Upper lobe of left lung (tissue), 6 donors: ENCODE data around the gene LEUTX. TPM values are rescaled to one million over a fixed set of nuclear protein-coding genes. Genes with fewer than 3 reads are reported as not detected.
A peak's percentile ranks its signal among the peaks of the same experiment; 100 is the strongest.

ENCODE experiments used
- ATAC-seq, 2 donors: fragments of 200-7000 bp; cut with Tn5 transposase; one replicate each; pipeline ENCODE4 v1.9.1; 2022; ENCODE audit warnings: mild to moderate bottlenecking in 2 of 2, moderate library complexity in 2 of 2; ENCODE audit not compliant: low FRiP score in 2 of 2
- DNase-seq, 2 donors: peaks; one replicate each; pipeline ENCODE4 v3.0.0-alpha.2; 2019 to 2020
- H3K27ac ChIP-seq, 4 donors: fragments of 200-600 bp; sonication (generic); one replicate each; pipeline ENCODE4 v1.5.1; 2016 to 2019
- H3K27me3 ChIP-seq, 4 donors: fragments of 200-600 bp; sonication (generic); one replicate each; pipeline ENCODE4 v1.5.1; 2017 to 2019
- H3K36me3 ChIP-seq, 4 donors: fragments of 200-600 bp; sonication (generic); one replicate each; pipeline ENCODE4 v1.5.1; 2016 to 2019
- H3K4me1 ChIP-seq, 4 donors: fragments of 200-600 bp; sonication (generic); one replicate each; pipeline ENCODE4 v1.5.1; 2018 to 2019
- H3K4me3 ChIP-seq, 4 donors: fragments of 200-600 bp; sonication (generic); one replicate each; pipeline ENCODE4 v1.5.1; 2017 to 2019; ENCODE audit warnings: mild to moderate bottlenecking in 2 of 4, moderate library complexity in 1 of 4
- H3K9me3 ChIP-seq, 4 donors: fragments of 200-600 bp; sonication (generic); one replicate each; pipeline ENCODE4 v1.5.1; 2018 to 2019
- CTCF ChIP-seq, 6 experiments: fragments of 450-650 bp in 4 of 6; fragments of 200-600 bp in 2 of 6; sonication (generic) in 2 of 6; IDR thresholded peaks; one replicate each; pipeline ENCODE4 v1.5.1; 2016 to 2019; ENCODE audit warnings: antibody characterized with exemption in 6 of 6
- EP300 ChIP-seq, 4 donors: sonication (generic); formaldehyde crosslinking; IDR thresholded peaks; one replicate each; pipeline ENCODE4 v1.5.1; 2017; ENCODE audit warnings: antibody characterized with exemption in 4 of 4, control low read depth in 2 of 4
- POLR2A ChIP-seq, 4 donors: fragments of 450-650 bp; IDR thresholded peaks; one replicate each; pipeline ENCODE4 v1.5.1; 2016 to 2017; ENCODE audit warnings: antibody characterized with exemption in 4 of 4, mild to moderate bottlenecking in 2 of 4
- POLR2AphosphoS5 ChIP-seq, 2 donors: sonication (generic); formaldehyde crosslinking; IDR thresholded peaks; one replicate each; pipeline ENCODE4 v1.5.1; 2017; ENCODE audit warnings: antibody characterized with exemption in 2 of 2
- WGBS, 2 donors: methylation state at CpG; one replicate each; pipeline ENCODE4 v1.1.5; 2017 to 2018; 5-methylcytosine and 5-hydroxymethylcytosine counted together
- total RNA-seq, 6 donors: library from RNA; depleted of rRNA in 4 of 6; stranded (reverse); fragments of >200 nt in 4 of 6; gene quantifications; one replicate each; pipeline versions ENCODE4 v1.1.0 to v1.2.1, GENCODE V29; 2016 to 2021
- donor health status: DM: no; HTN: no; CAD: no; lungs with moderate emphysema.
- donor health status: DM: no; HTN: yes; CAD: no; lungs with severe emphysema.

LEUTX gene
- total RNA-seq, 6 donors from 2014 or later: not detected

- H3K27me3 ChIP-seq: no peaks in the 10 kb centered on the region
- WGBS, 2 donors: 53 to 75% methylated on average over 5 of the region's 5 CpGs
- H3K4me3 ChIP-seq: no peak overlapping the region
- peaks cover 16 to 35% (median 23%) of the 10 kb centered on the region in 4 donors for H3K4me1 ChIP-seq
- no peak for ATAC-seq
- DNase-seq: no peak
- H3K27ac ChIP-seq: no peak overlapping the region
- H3K9me3 ChIP-seq: no peaks in the 10 kb centered on the region
- TF ChIP-seq POLR2A (IDR thresholded peaks at IDR 0.05): no peak
- TF ChIP-seq CTCF (IDR thresholded peaks at IDR 0.05): no peak
- TF ChIP-seq POLR2AphosphoS5 (IDR thresholded peaks at IDR 0.05): no peak
- TF ChIP-seq EP300 (IDR thresholded peaks at IDR 0.05): no peak
- H3K36me3 ChIP-seq: peaks cover 32 to 63% (median 52%) of the 10 kb centered on the region in 4 donors
Measured at GRCh38 chr19:39828654-39829032, 50.0 kb downstream of the LEUTX start.

- ATAC-seq (no peak), DNase-seq (no peak)
- no peak for TF ChIP-seq EP300 (IDR thresholded peaks at IDR 0.05)
- no peak for TF ChIP-seq POLR2A (IDR thresholded peaks at IDR 0.05)
- TF ChIP-seq CTCF (IDR thresholded peaks at IDR 0.05): no peak
- TF ChIP-seq POLR2AphosphoS5 (IDR thresholded peaks at IDR 0.05): no peak
- no peaks in the 10 kb centered on the region for H3K9me3 ChIP-seq
- H3K27ac ChIP-seq: no peak overlapping the region
- H3K27me3 ChIP-seq: no peaks in the 10 kb centered on the region
- peaks cover 32 to 68% (median 52%) of the 10 kb centered on the region in 4 donors for H3K36me3 ChIP-seq
- 93 to 94% methylated on average over 7 to 10 of the region's 10 CpGs for WGBS, 2 donors
- no peak overlapping the region for H3K4me3 ChIP-seq
- H3K4me1 ChIP-seq: peaks cover 17 to 31% (median 24%) of the 10 kb centered on the region in 4 donors
Measured at GRCh38 chr19:39829702-39830275, 51.1 kb downstream of the LEUTX start.

- H3K36me3 ChIP-seq: peaks cover 32 to 72% (median 51%) of the 10 kb centered on the region in 4 donors
- DNase-seq: peak in 1 of 2 donors; percentile 80
- TF ChIP-seq CTCF (IDR thresholded peaks at IDR 0.05) (no peak), POLR2A (IDR thresholded peaks at IDR 0.05) (no peak), POLR2AphosphoS5 (IDR thresholded peaks at IDR 0.05) (no peak)
- no peak overlapping the region for H3K27ac ChIP-seq
- H3K9me3 ChIP-seq: no peaks in the 10 kb centered on the region
- ATAC-seq: no peak
- peaks cover 17 to 25% (median 20%) of the 10 kb centered on the region in 4 donors for H3K4me1 ChIP-seq
- H3K27me3 ChIP-seq: no peaks in the 10 kb centered on the region
- WGBS, 2 donors: 91 to 92% methylated on average over 13 to 18 of the region's 18 CpGs
- no peak overlapping the region for H3K4me3 ChIP-seq
Measured at GRCh38 chr19:39830406-39830805, 51.8 kb downstream of the LEUTX start.

GRCh38 chr19:39830847-39831246 is 52.2 kb downstream of the LEUTX start:
- Histone ChIP-seq H3K27ac (no peak overlapping the region), H3K27me3 (no peaks in the 10 kb centered on the region), H3K9me3 (no peaks in the 10 kb centered on the region), H3K36me3 (peaks cover 33 to 72% (median 50%) of the 10 kb centered on the region in 4 donors), H3K4me1 (peaks cover 17 to 23% (median 20%) of the 10 kb centered on the region in 4 donors), H3K4me3 (no peak overlapping the region)
- DNase-seq (no peak), ATAC-seq (no peak)
- TF ChIP-seq EP300 (IDR thresholded peaks at IDR 0.05) (no peak), CTCF (IDR thresholded peaks at IDR 0.05) (no peak), POLR2AphosphoS5 (IDR thresholded peaks at IDR 0.05) (no peak), POLR2A (IDR thresholded peaks at IDR 0.05) (no peak)

- Histone ChIP-seq H3K36me3 (peaks cover 28 to 72% (median 49%) of the 10 kb centered on the region in 4 donors), H3K9me3 (no peaks in the 10 kb centered on the region), H3K27ac (peak overlapping the region in 1 of 4 donors; percentile 96), H3K4me3 (no peak overlapping the region), H3K4me1 (peaks cover 17 to 23% (median 20%) of the 10 kb centered on the region in 4 donors), H3K27me3 (no peaks in the 10 kb centered on the region)
- TF ChIP-seq CTCF (IDR thresholded peaks at IDR 0.05): no peak
- no peak for TF ChIP-seq EP300 (IDR thresholded peaks at IDR 0.05)
- no peak for TF ChIP-seq POLR2AphosphoS5 (IDR thresholded peaks at IDR 0.05)
- TF ChIP-seq POLR2A (IDR thresholded peaks at IDR 0.05): no peak
- ATAC-seq (no peak), DNase-seq (peak in 1 of 2 donors; percentile 77)
- WGBS, 2 donors: 87 to 93% methylated on average over 13 to 16 of the region's 16 CpGs
Measured at GRCh38 chr19:39831679-39832078, 53.0 kb downstream of the LEUTX start.
